Right lobe of liver (tissue), 6 donors: ENCODE measurements around the gene CDH18. TPM values are rescaled to one million over a fixed set of nuclear protein-coding genes. Genes with fewer than 3 reads are reported as not detected.

Source experiments
- ATAC-seq, 4 donors: fragments of 200-7000 bp; cut with Tn5 transposase; one replicate each; pipeline ENCODE4 v1.9.1; 2020; ENCODE audit warnings: mild to moderate bottlenecking in 4 of 4, moderate library complexity in 4 of 4
- DNase-seq, 3 donors: peaks; one replicate each; pipeline ENCODE4 v3.0.0-alpha.2; 2020
- H3K27ac ChIP-seq, 3 donors: fragments of 200-600 bp; one replicate each; pipeline ENCODE4 v1.8.0; 2022
- H3K27me3 ChIP-seq, 2 donors: fragments of 200-600 bp; one replicate each; pipeline ENCODE4 v1.8.0; 2022
- H3K36me3 ChIP-seq, 4 donors: fragments of 200-600 bp; sonication (generic) in 1 of 4; one replicate each; pipeline versions ENCODE4 v1.5.1 to v1.8.0; 2017 to 2022; ENCODE audit warnings: control low read depth in 1 of 4
- H3K4me1 ChIP-seq, 4 donors: fragments of 200-600 bp; sonication (generic) in 1 of 4; one replicate each; pipeline versions ENCODE4 v1.5.1 to v1.8.0; 2017 to 2022; ENCODE audit warnings: control low read depth in 1 of 4
- H3K4me3 ChIP-seq, 3 donors: fragments of 200-600 bp; one replicate each; pipeline ENCODE4 v1.8.0; 2022
- H3K9me3 ChIP-seq, 4 donors: fragments of 200-600 bp; sonication (generic) in 1 of 4; one replicate each; pipeline versions ENCODE4 v1.5.1 to v1.8.0; 2017 to 2022; ENCODE audit warnings: control low read depth in 1 of 4
- CTCF ChIP-seq, 4 donors: fragments of 200-600 bp in 3 of 4; fragments of 450-650 bp in 1 of 4; IDR thresholded peaks; one replicate each; pipeline versions ENCODE4 v1.5.1 to v1.8.0; 2016 to 2022; ENCODE audit warnings: antibody characterized with exemption in 4 of 4, mild to moderate bottlenecking in 2 of 4
- POLR2A ChIP-seq: fragments of 450-650 bp; IDR thresholded peaks from one replicate; pipeline ENCODE4 v1.6.1; 2017; ENCODE audit warnings: antibody characterized with exemption, mild to moderate bottlenecking
- WGBS: methylation state at CpG from one replicate; pipeline ENCODE4 v1.1.6; 2018; ENCODE audit warnings: low coverage, low lambda C conversion rate; ENCODE audit not compliant: insufficient coverage; ENCODE audit errors: missing lambda C conversion rate; 5-methylcytosine and 5-hydroxymethylcytosine counted together
- intact Hi-C, 2 donors: fragments of 100-400 bp; cut with DNase I; formaldehyde crosslinking; loops; one replicate each; pipeline versions ENCODE4 v1.11.2 to v1.14.1; 2022
- total RNA-seq, 6 experiments: library from RNA; depleted of rRNA in 2 of 6; stranded (reverse); fragments of >200 nt in 2 of 6; fragmentation: NEBNext Ultra II Directional in 3 of 6; extraction: Animal tissue kit (Norgen Biotek cat#: 25700) in 3 of 6; gene quantifications; one replicate each; pipeline versions ENCODE4 v1.1.0 to v1.2.4, GENCODE V29; 2016 to 2023
- donor health status: DM: no; HTN: yes; CAD: no.
- donor health status: DM: no; HTN: no; CAD: no.
- donor health status: DM: no; HTN: no; CAD: no.
- donor health status: DM: no; HTN: yes; CAD: no.
- donor health status: DM: no; HTN: yes; CAD: no.

Gene CDH18
- total RNA-seq, 6 experiments from 2014 or later = not detected

- TF ChIP-seq POLR2A = no peak
- no peak for TF ChIP-seq CTCF (IDR thresholded peaks at IDR 0.05)
- no peak overlapping the region for H3K27ac ChIP-seq
- intact Hi-C loops = no loop called here
- 28% methylated on average over 3 of the region's 3 CpGs for WGBS
- ATAC-seq (no peak), DNase-seq (no peak)
- no peaks in the 10 kb centered on the region for H3K36me3 ChIP-seq
- H3K4me1 ChIP-seq = no peaks in the 10 kb centered on the region
- H3K4me3 ChIP-seq = no peak overlapping the region
- H3K27me3 ChIP-seq = no peaks in the 10 kb centered on the region
- H3K9me3 ChIP-seq = peaks cover 0 to 2% (median 0%) of the 10 kb centered on the region in 4 donors
Measured at GRCh38 chr5:19547640-19548039, 440.4 kb downstream of the CDH18 start.

- H3K9me3 ChIP-seq = peaks cover 0 to 2% (median 0%) of the 10 kb centered on the region in 4 donors
- no peaks in the 10 kb centered on the region for H3K36me3 ChIP-seq
- no peak overlapping the region for H3K4me3 ChIP-seq
- no peaks in the 10 kb centered on the region for H3K27me3 ChIP-seq
- no peak overlapping the region for H3K27ac ChIP-seq
- 24% methylated on average over 1 of the region's 1 CpG for WGBS
- intact Hi-C loops = no loop called here
- TF ChIP-seq CTCF (IDR thresholded peaks at IDR 0.05) = no peak
- no peak for TF ChIP-seq POLR2A
- no peak for ATAC-seq
- no peak for DNase-seq
- H3K4me1 ChIP-seq = no peaks in the 10 kb centered on the region
Measured at GRCh38 chr5:19546521-19546920, 441.5 kb downstream of the CDH18 start.

- intact Hi-C loops = no loop called here
- ATAC-seq = no peak
- WGBS = 47% methylated on average over 2 of the region's 2 CpGs
- Histone ChIP-seq H3K36me3 (no peaks in the 10 kb centered on the region), H3K9me3 (no peaks in the 10 kb centered on the region), H3K27ac (no peak overlapping the region), H3K4me3 (no peak overlapping the region), H3K27me3 (no peaks in the 10 kb centered on the region), H3K4me1 (no peaks in the 10 kb centered on the region)
- TF ChIP-seq POLR2A = no peak
- TF ChIP-seq CTCF (IDR thresholded peaks at IDR 0.05) = no peak
- no peak for DNase-seq
Measured at GRCh38 chr5:19538607-19539006, 449.4 kb downstream of the CDH18 start.

- ATAC-seq = no peak
- WGBS = 54% methylated on average over 4 of the region's 4 CpGs
- intact Hi-C loops = no loop called here
Measured at GRCh38 chr5:19536387-19536786, 451.6 kb downstream of the CDH18 start.

More at GRCh38 chr5:19536387-19536786, 451.6 kb downstream of the CDH18 start:
- Histone ChIP-seq H3K4me3 (no peak overlapping the region), H3K27me3 (no peaks in the 10 kb centered on the region), H3K4me1 (no peaks in the 10 kb centered on the region), H3K36me3 (no peaks in the 10 kb centered on the region), H3K27ac (no peak overlapping the region), H3K9me3 (no peaks in the 10 kb centered on the region)
- no peak for DNase-seq
- TF ChIP-seq CTCF (IDR thresholded peaks at IDR 0.05) (no peak), POLR2A (no peak)
